HEK293 (cell line): Measurements from ENCODE around the gene MARK4.

Source experiments
- BCL11A ChIP-seq: fragments of 450-650 bp; formaldehyde crosslinking; IDR thresholded peaks from 2 replicates; pipeline ENCODE4 v1.5.1; 2016; ENCODE audit warnings: low read depth, missing biosample characterization, missing genetic modification characterization
- TCF7L2 ChIP-seq: IDR thresholded peaks from 2 replicates; pipeline ENCODE4 v1.6.1; 2011; ENCODE audit warnings: low read depth, mild to moderate bottlenecking, inconsistent platforms, low read length, moderate library complexity, borderline replicate concordance
- YY1 ChIP-seq: fragments of 450-650 bp; formaldehyde crosslinking; IDR thresholded peaks from 2 replicates; pipeline ENCODE4 v1.5.1; 2018; ENCODE audit warnings: missing biosample characterization, missing genetic modification characterization
- ZBTB8A ChIP-seq: fragments of 450-650 bp; formaldehyde crosslinking; IDR thresholded peaks from 2 replicates; pipeline ENCODE4 v1.5.1; 2016; ENCODE audit warnings: missing biosample characterization, missing genetic modification characterization
- ZNF10 ChIP-seq: fragments of 450-650 bp; formaldehyde crosslinking; IDR thresholded peaks from 2 replicates; pipeline ENCODE4 v1.5.1; 2017; ENCODE audit warnings: missing biosample characterization, missing genetic modification characterization
- ZNF274 ChIP-seq, 2 experiments: fragments of 200-500 bp in 1 of 2; fragments of 450-650 bp in 1 of 2; sonication (Bioruptor generic) in 1 of 2; formaldehyde crosslinking in 1 of 2; IDR thresholded peaks; 2 replicates each; pipeline versions ENCODE4 v1.5.1 to v1.6.1; 2014 to 2016; ENCODE audit warnings: borderline replicate concordance in 1 of 2, inconsistent platforms in 1 of 2, low read length in 1 of 2, missing biosample characterization in 1 of 2, missing genetic modification characterization in 1 of 2
- ZNF324 ChIP-seq: fragments of 450-650 bp; formaldehyde crosslinking; IDR thresholded peaks from 2 replicates; pipeline ENCODE4 v1.5.1; 2016; ENCODE audit warnings: missing biosample characterization, missing genetic modification characterization
- ZNF558 ChIP-seq: fragments of 450-650 bp; formaldehyde crosslinking; IDR thresholded peaks from 2 replicates; pipeline ENCODE4 v1.5.1; 2016; ENCODE audit warnings: missing biosample characterization, missing genetic modification characterization
- ZNF629 ChIP-seq: fragments of 450-650 bp; formaldehyde crosslinking; IDR thresholded peaks from 2 replicates; pipeline ENCODE4 v1.5.1; 2017; ENCODE audit warnings: missing biosample characterization, missing genetic modification characterization
- TF ChIP-seq, protein P1 (sequence below): fragments of 450-650 bp; formaldehyde crosslinking; IDR thresholded peaks from 2 replicates; pipeline ENCODE4 v1.5.1; 2016; ENCODE audit warnings: missing biosample characterization, missing genetic modification characterization
- TF ChIP-seq, protein P2 (sequence below): IDR thresholded peaks from 2 replicates; pipeline ENCODE4 v1.6.1; 2011; ENCODE audit warnings: mild to moderate bottlenecking, low read depth, low read length, borderline replicate concordance
- TF ChIP-seq, protein P3 (sequence below): fragments of 450-650 bp; IDR thresholded peaks from 2 replicates; pipeline ENCODE4 v1.5.1; 2018; ENCODE audit warnings: missing biosample characterization, mild to moderate bottlenecking, missing genetic modification characterization

DNA sequence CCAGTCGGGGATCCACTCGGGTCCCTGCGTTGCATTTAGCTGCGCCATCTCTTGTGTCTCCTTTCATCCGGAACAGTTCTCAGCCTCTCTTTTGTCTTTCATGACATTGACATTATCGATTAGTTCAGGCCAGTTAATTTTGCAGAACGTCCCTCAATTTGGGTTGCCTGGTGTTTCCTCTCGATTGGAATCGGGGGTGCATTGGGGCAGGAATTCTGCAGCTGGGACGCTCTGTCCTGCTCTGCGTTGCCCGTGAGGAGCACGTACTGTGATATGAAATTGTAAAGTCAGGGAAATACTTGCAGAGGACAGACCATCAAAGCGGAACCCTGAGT lies 22.4 kb downstream of the MARK4 start:
- TF ChIP-seq, protein P1, sequence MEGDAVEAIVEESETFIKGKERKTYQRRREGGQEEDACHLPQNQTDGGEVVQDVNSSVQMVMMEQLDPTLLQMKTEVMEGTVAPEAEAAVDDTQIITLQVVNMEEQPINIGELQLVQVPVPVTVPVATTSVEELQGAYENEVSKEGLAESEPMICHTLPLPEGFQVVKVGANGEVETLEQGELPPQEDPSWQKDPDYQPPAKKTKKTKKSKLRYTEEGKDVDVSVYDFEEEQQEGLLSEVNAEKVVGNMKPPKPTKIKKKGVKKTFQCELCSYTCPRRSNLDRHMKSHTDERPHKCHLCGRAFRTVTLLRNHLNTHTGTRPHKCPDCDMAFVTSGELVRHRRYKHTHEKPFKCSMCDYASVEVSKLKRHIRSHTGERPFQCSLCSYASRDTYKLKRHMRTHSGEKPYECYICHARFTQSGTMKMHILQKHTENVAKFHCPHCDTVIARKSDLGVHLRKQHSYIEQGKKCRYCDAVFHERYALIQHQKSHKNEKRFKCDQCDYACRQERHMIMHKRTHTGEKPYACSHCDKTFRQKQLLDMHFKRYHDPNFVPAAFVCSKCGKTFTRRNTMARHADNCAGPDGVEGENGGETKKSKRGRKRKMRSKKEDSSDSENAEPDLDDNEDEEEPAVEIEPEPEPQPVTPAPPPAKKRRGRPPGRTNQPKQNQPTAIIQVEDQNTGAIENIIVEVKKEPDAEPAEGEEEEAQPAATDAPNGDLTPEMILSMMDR (tag by site-specific recombination), result no peak
- TF ChIP-seq, protein P2, sequence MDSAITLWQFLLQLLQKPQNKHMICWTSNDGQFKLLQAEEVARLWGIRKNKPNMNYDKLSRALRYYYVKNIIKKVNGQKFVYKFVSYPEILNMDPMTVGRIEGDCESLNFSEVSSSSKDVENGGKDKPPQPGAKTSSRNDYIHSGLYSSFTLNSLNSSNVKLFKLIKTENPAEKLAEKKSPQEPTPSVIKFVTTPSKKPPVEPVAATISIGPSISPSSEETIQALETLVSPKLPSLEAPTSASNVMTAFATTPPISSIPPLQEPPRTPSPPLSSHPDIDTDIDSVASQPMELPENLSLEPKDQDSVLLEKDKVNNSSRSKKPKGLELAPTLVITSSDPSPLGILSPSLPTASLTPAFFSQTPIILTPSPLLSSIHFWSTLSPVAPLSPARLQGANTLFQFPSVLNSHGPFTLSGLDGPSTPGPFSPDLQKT, result no peak
- no peak for TF ChIP-seq ZNF558 (tag by site-specific recombination)
- TF ChIP-seq ZNF629 (tag by site-specific recombination), result no peak
- no peak for TF ChIP-seq TCF7L2
- TF ChIP-seq, protein P3, sequence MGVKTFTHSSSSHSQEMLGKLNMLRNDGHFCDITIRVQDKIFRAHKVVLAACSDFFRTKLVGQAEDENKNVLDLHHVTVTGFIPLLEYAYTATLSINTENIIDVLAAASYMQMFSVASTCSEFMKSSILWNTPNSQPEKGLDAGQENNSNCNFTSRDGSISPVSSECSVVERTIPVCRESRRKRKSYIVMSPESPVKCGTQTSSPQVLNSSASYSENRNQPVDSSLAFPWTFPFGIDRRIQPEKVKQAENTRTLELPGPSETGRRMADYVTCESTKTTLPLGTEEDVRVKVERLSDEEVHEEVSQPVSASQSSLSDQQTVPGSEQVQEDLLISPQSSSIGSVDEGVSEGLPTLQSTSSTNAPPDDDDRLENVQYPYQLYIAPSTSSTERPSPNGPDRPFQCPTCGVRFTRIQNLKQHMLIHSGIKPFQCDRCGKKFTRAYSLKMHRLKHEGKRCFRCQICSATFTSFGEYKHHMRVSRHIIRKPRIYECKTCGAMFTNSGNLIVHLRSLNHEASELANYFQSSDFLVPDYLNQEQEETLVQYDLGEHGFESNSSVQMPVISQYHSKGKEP (tag by site-specific recombination), result no peak
- no peak for TF ChIP-seq ZNF10 (tag by site-specific recombination)
- no peak for TF ChIP-seq ZNF274 (IDR thresholded peaks at IDR 0.05; ENCODE audit: low read length)
- no peak for TF ChIP-seq ZNF274 (tag by site-specific recombination; IDR thresholded peaks at IDR 0.05; ENCODE audit: borderline replicate concordance)
- TF ChIP-seq ZBTB8A (tag by site-specific recombination), result no peak
- no peak for TF ChIP-seq ZNF324 (tag by site-specific recombination)
- no peak for TF ChIP-seq BCL11A
- no peak for TF ChIP-seq YY1 (tag by site-specific recombination)
